HepG2 (cell line): Measurements from ENCODE around the gene CD7. TPM values are rescaled to one million over a fixed set of nuclear protein-coding genes. Genes with fewer than 3 reads are reported as not detected.

Experiments used
- ATRX ChIP-seq: sonication (generic); formaldehyde crosslinking; IDR thresholded peaks from 2 replicates; pipeline ENCODE4 v1.4.0; 2020; ENCODE audit warnings: missing genetic modification reagents, borderline replicate concordance
- CEBPG ChIP-seq: IDR thresholded peaks from 2 replicates; pipeline ENCODE4 v1.6.1; 2016
- ETV5 ChIP-seq: IDR thresholded peaks from 2 replicates; pipeline ENCODE4 v1.6.1; 2018; ENCODE audit warnings: missing biosample characterization, missing genetic modification reagents, inconsistent platforms, borderline replicate concordance
- FOXA3 ChIP-seq: IDR thresholded peaks from 2 replicates; pipeline ENCODE4 v1.6.1; 2016; ENCODE audit warnings: missing genetic modification reagents, missing compliant biosample characterization
- GABPB1 ChIP-seq: IDR thresholded peaks from 2 replicates; pipeline ENCODE4 v1.6.1; 2016; ENCODE audit warnings: mild to moderate bottlenecking, missing genetic modification reagents, moderate library complexity, missing compliant biosample characterization
- GLMP ChIP-seq: sonication (generic); formaldehyde crosslinking; IDR thresholded peaks from 2 replicates; pipeline ENCODE4 v1.9.0; 2021; ENCODE audit warnings: missing genetic modification reagents, mild to moderate bottlenecking, borderline replicate concordance
- IRX3 ChIP-seq: sonication (generic); formaldehyde crosslinking; IDR thresholded peaks from 2 replicates; pipeline ENCODE4 v1.8.1; 2023; ENCODE audit warnings: mild to moderate bottlenecking, low read depth, missing genetic modification reagents, borderline replicate concordance
- MLLT10 ChIP-seq: sonication (generic); formaldehyde crosslinking; IDR thresholded peaks from 2 replicates; pipeline ENCODE4 v1.4.0; 2020; ENCODE audit warnings: missing genetic modification reagents
- NFYB ChIP-seq: sonication (generic); formaldehyde crosslinking; IDR thresholded peaks from 2 replicates; pipeline ENCODE4 v1.4.0; 2020; ENCODE audit warnings: missing genetic modification reagents
- RARA ChIP-seq: IDR thresholded peaks from 2 replicates; pipeline ENCODE4 v1.6.1; 2016; ENCODE audit warnings: missing genetic modification reagents, missing compliant biosample characterization
- REL ChIP-seq: sonication (generic); formaldehyde crosslinking; conservative IDR thresholded peaks from 2 replicates; pipeline ENCODE4 v1.8.0; 2022; ENCODE audit warnings: mild to moderate bottlenecking, missing genetic modification reagents, moderate library complexity
- RELA ChIP-seq: sonication (generic); formaldehyde crosslinking; IDR thresholded peaks from 2 replicates; pipeline ENCODE4 v1.4.0; 2020; ENCODE audit warnings: missing genetic modification reagents
- SATB2 ChIP-seq: sonication (generic); formaldehyde crosslinking; IDR thresholded peaks from 2 replicates; pipeline ENCODE4 v1.5.0; 2020; ENCODE audit warnings: missing genetic modification reagents
- SOX13 ChIP-seq, 3 experiments: fragments of 450-650 bp in 1 of 3; sonication (generic) in 1 of 3; formaldehyde crosslinking in 1 of 3; IDR thresholded peaks in 2 of 3; conservative IDR thresholded peaks in 1 of 3; 2 replicates each; pipeline versions ENCODE4 v1.5.0 to v1.6.1; 2016 to 2020; ENCODE audit warnings: antibody characterized with exemption in 1 of 3, mild to moderate bottlenecking in 1 of 3, missing compliant biosample characterization in 1 of 3, missing genetic modification reagents in 1 of 3, moderate library complexity in 1 of 3
- TBP ChIP-seq: sonication (generic); formaldehyde crosslinking; IDR thresholded peaks from 2 replicates; pipeline ENCODE4 v1.5.0; 2020; ENCODE audit warnings: missing genetic modification reagents
- XRCC5 ChIP-seq: fragments of 200-400 bp; formaldehyde crosslinking; optimal IDR thresholded peaks from 2 replicates; pipeline ENCODE3; 2017; ENCODE audit warnings: mild to moderate bottlenecking, low read length
- ZBTB33 ChIP-seq: sonication (generic); formaldehyde crosslinking; IDR thresholded peaks from 2 replicates; pipeline ENCODE4 v1.4.0; 2020; ENCODE audit warnings: missing genetic modification reagents
- ZBTB44 ChIP-seq: sonication (generic); formaldehyde crosslinking; IDR thresholded peaks from 2 replicates; pipeline ENCODE4 v1.4.0; 2020; ENCODE audit warnings: missing genetic modification reagents
- ZBTB46 ChIP-seq: sonication (generic); formaldehyde crosslinking; IDR thresholded peaks from 2 replicates; pipeline ENCODE4 v1.4.0; 2020; ENCODE audit warnings: mild to moderate bottlenecking, missing genetic modification reagents, borderline replicate concordance
- ZFP91 ChIP-seq: sonication (generic); formaldehyde crosslinking; IDR thresholded peaks from 2 replicates; pipeline ENCODE4 v1.9.0; 2022; ENCODE audit warnings: missing genetic modification reagents, mild to moderate bottlenecking, borderline replicate concordance
- ZKSCAN8 ChIP-seq: IDR thresholded peaks from 2 replicates; pipeline ENCODE4 v1.6.1; 2016; ENCODE audit warnings: borderline replicate concordance, missing genetic modification reagents, missing compliant biosample characterization
- ZNF614 ChIP-seq: IDR thresholded peaks from 2 replicates; pipeline ENCODE4 v1.6.1; 2018; ENCODE audit warnings: missing biosample characterization, missing genetic modification reagents, inconsistent platforms, borderline replicate concordance
- polyA plus RNA-seq, 8 experiments: library from polyadenylated mRNA; depleted of rRNA in 3 of 8; stranded (reverse) in 7 of 8; unstranded in 1 of 8; fragments of >200 nt; fragmentation: Illumina TruSeq in 4 of 8; extraction: Trizol in 4 of 8; gene quantifications; 2 replicates each; pipeline versions ENCODE4 v1.2.1 to v1.2.3, GENCODE V29; 2011 to 2016; ENCODE audit warnings: low read depth in 4 of 8, missing spikeins in 1 of 8, mixed read lengths in 1 of 8; ENCODE audit not compliant: insufficient read depth in 1 of 8
- total RNA-seq, 5 experiments: library from RNA; depleted of rRNA; stranded (reverse); fragments of >200 nt; fragmentation: Illumina TruSeq; extraction: Trizol; gene quantifications; 2 replicates each; pipeline ENCODE4 v1.2.3, GENCODE V29; 2016; ENCODE audit warnings: low read depth in 1 of 5

Gene CD7
- total and polyA plus RNA-seq, 2 of the 13 experiments (the other 11 are each of a cell fraction or from before 2014, with no cell fraction given), result 67.6 to 76.4 TPM

- TF ChIP-seq ZFP91 (peak; percentile 29; the same call in 1 of the 2 replicates), MLLT10 (CRISPR knock-in tag) (no peak), FOXA3 (no peak), RARA (CRISPR knock-in tag) (no peak), ATRX (CRISPR knock-in tag) (no peak), ZBTB44 (no peak), SOX13 (IDR thresholded peaks at IDR 0.05) (no peak), SOX13 (CRISPR knock-in tag; conservative IDR thresholded peaks at IDR 0.05 in 1 of 2, IDR thresholded peaks at IDR 0.05 in 1 of 2) (no peak), ZNF614 (CRISPR knock-in tag) (no peak), TBP (CRISPR knock-in tag) (no peak), ZBTB46 (no peak), ZKSCAN8 (CRISPR knock-in tag) (0 out of 2 replicates have a peak, but pooled peaks have one; percentile 11), SATB2 (no peak), IRX3 (no peak), NFYB (CRISPR knock-in tag) (no peak), GLMP (CRISPR knock-in tag) (no peak), CEBPG (CRISPR knock-in tag) (no peak), GABPB1 (CRISPR knock-in tag) (no peak), ZBTB33 (CRISPR knock-in tag) (peak; percentile 86), ETV5 (no peak; the same call in 1 of the 2 replicates), XRCC5 (no peak), RELA (no peak), REL (no peak)
Measured at GRCh38 chr17:82342361-82343079, 25.1 kb upstream of the CD7 start (continued).
